OCI-LY7 (cell line): ENCODE results near the gene ANKS1B. TPM values are rescaled to one million over a fixed set of nuclear protein-coding genes. Genes with fewer than 3 reads are reported as not detected.

Experiments
- BruUV-seq: library from RNA; stranded (reverse); fragments of 400-500 nt; replicated peaks from 2 replicates; lab custom pipeline; 2021; lab: Mats Ljungman, UMichigan
- CTCF ChIA-PET: fragments of 300-600 bp; sonication (Branson Sonifier 250); formaldehyde crosslinking; loops from one replicate; lab custom pipeline; 2022; ENCODE audit warnings: antibody characterized with exemption; ENCODE audit not compliant: unreplicated experiment; lab: Charles Lee
- POLR2A ChIA-PET: fragments of 300-600 bp; sonication (Branson Sonifier 250); formaldehyde crosslinking; loops from one replicate; lab custom pipeline; 2022; ENCODE audit warnings: antibody characterized with exemption; lab: Charles Lee
- DNase-seq: peaks from one replicate; pipeline ENCODE4 v3.0.0-alpha.2; 2015; ENCODE audit warnings: low spot score
- H2AFZ ChIP-seq: fragments of 200-600 bp; sonication (generic), shearing (Covaris generic); 2 replicates; pipeline ENCODE4 v1.6.1; 2014; ENCODE audit warnings: mild to moderate bottlenecking, antibody characterized with exemption, low read length, moderate library complexity
- H3K27ac ChIP-seq: fragments of 200-600 bp; sonication (generic); 2 replicates; pipeline ENCODE4 v1.5.1; 2014; ENCODE audit warnings: mixed run types, low read depth, mild to moderate bottlenecking, moderate library complexity, low read length, inconsistent platforms; ENCODE audit not compliant: poor library complexity, severe bottlenecking
- H3K36me3 ChIP-seq: fragments of 200-600 bp; sonication (generic); 2 replicates; pipeline ENCODE4 v1.6.1; 2014; ENCODE audit warnings: mild to moderate bottlenecking, antibody characterized with exemption, low read length, moderate library complexity, mixed read lengths; ENCODE audit not compliant: insufficient read depth
- H3K4me1 ChIP-seq: fragments of 200-600 bp; sonication (generic); 2 replicates; pipeline ENCODE4 v1.5.1; 2014; ENCODE audit warnings: mild to moderate bottlenecking, low read length; ENCODE audit not compliant: insufficient read depth, poor library complexity, severe bottlenecking
- H3K4me2 ChIP-seq: fragments of 200-600 bp; sonication (generic); 2 replicates; pipeline ENCODE4 v1.6.1; 2014; ENCODE audit warnings: mild to moderate bottlenecking, low read length
- H3K4me3 ChIP-seq: fragments of 200-600 bp; sonication (generic); 2 replicates; pipeline ENCODE4 v1.5.1; 2014; ENCODE audit warnings: mild to moderate bottlenecking, low read depth, low read length; ENCODE audit not compliant: poor library complexity, severe bottlenecking
- H3K79me2 ChIP-seq: fragments of 200-600 bp; sonication (generic); 2 replicates; pipeline ENCODE4 v1.6.1; 2016; ENCODE audit warnings: low read depth, mild to moderate bottlenecking, low read length, moderate library complexity, mixed read lengths; ENCODE audit not compliant: insufficient read depth
- H3K9me2 ChIP-seq: fragments of 200-600 bp; sonication (generic); 2 replicates; pipeline ENCODE4 v1.6.1; 2016; ENCODE audit warnings: mild to moderate bottlenecking, low read length, mixed read lengths; ENCODE audit not compliant: insufficient read depth
- H3K9me3 ChIP-seq: fragments of 200-600 bp; sonication (generic); 2 replicates; pipeline ENCODE4 v1.6.1; 2014; ENCODE audit warnings: mild to moderate bottlenecking, mixed run types, low read length, mixed read lengths
- H4K20me1 ChIP-seq: fragments of 200-600 bp; sonication (generic); 2 replicates; pipeline ENCODE4 v1.6.1; 2014; ENCODE audit warnings: mild to moderate bottlenecking, antibody characterized with exemption, low read length, moderate library complexity, mixed read lengths; ENCODE audit not compliant: insufficient read depth
- EZH2phosphoT487 ChIP-seq: fragments of 200-600 bp; sonication (generic); IDR thresholded peaks from 2 replicates; pipeline ENCODE4 v1.6.1; 2018; ENCODE audit warnings: low read depth, borderline replicate concordance, mild to moderate bottlenecking, mixed run types, antibody characterized with exemption, low read length, moderate library complexity, mixed read lengths
- intact Hi-C: fragments of 100-400 bp; cut with micrococcal nuclease; formaldehyde crosslinking; loops from one replicate; pipeline ENCODE4 v1.10.0; 2022; ENCODE audit not compliant: unreplicated experiment
- total RNA-seq, 2 experiments: library from RNA; depleted of rRNA in 1 of 2; stranded (reverse); fragments of >200 nt in 1 of 2; shearing (Covaris generic) in 1 of 2; gene quantifications; 2 replicates each; pipeline ENCODE4 v1.2.3, GENCODE V29; 2014 to 2022
- TF ChIP-seq, protein P1 (sequence below): fragments of 200-600 bp; sonication (generic); conservative IDR thresholded peaks from 2 replicates; pipeline ENCODE4 v1.5.1; 2014; ENCODE audit warnings: mild to moderate bottlenecking, antibody characterized with exemption, low read length, moderate library complexity, mixed read lengths

Gene ANKS1B
- total RNA-seq, 2 experiments from 2014 or later, result 2.9 to 6.0 TPM

DNA sequence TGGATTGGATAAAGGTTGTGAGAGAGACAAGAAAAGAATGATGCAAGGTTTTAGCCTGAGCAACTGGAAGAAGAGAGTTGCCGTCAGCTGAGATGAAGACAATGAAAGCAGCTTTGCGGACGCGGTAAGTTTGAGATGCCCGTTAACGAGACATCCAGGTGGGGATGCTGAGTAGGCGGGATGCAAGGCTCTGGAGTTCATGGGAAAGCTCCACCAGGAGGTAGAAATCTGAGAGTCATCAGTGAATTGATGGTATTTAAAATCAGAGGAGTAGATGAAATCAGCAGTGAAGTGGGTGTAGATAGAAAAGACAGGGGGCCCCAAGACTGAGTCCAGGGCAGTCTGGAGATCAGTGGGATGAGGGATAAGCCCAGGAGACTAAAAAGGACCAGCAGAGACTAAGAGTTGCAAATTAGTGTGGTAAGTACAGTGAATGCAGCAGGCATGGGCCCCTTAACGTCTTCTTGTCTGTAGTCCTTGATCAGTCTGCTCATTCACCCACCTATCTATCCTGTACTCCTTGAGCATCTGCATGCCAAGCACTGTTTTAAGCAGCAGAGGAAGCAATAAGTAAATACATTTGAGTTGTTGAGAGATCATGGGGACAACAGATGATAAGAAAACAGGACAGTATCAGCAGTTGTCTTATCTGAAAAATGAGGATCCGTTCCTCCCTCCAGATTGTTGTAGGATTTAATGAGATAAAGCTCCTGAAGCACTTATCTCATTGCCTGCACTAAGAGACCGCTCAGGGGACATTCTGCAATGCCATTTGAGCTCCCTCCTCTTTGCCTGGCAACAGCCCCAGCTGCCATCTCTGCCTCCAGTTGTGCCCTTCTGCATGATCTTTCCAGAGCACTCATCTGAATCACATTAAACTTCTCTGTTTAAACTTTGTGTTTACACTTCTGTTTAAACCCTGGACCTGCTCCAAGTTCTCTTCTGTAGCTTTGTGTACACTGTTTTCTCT, 1248.1 kb downstream of the ANKS1B start:
- BruUV-seq, result no TSS peak
- H3K9me2 ChIP-seq, result no peaks in the 10 kb centered on the region
- POLR2A ChIA-PET, result interaction anchor here (0.5 to 1.6 kb wide), 2 partner anchors 18 to 180 kb away, joined by 4 to 6 read pairs; no protein-coding TSS in a partner anchor
- intact Hi-C loops, result no loop called here
- no peak overlapping the region for H3K4me2 ChIP-seq
- no peaks in the 10 kb centered on the region for H3K9me3 ChIP-seq
- TF ChIP-seq, protein P1, sequence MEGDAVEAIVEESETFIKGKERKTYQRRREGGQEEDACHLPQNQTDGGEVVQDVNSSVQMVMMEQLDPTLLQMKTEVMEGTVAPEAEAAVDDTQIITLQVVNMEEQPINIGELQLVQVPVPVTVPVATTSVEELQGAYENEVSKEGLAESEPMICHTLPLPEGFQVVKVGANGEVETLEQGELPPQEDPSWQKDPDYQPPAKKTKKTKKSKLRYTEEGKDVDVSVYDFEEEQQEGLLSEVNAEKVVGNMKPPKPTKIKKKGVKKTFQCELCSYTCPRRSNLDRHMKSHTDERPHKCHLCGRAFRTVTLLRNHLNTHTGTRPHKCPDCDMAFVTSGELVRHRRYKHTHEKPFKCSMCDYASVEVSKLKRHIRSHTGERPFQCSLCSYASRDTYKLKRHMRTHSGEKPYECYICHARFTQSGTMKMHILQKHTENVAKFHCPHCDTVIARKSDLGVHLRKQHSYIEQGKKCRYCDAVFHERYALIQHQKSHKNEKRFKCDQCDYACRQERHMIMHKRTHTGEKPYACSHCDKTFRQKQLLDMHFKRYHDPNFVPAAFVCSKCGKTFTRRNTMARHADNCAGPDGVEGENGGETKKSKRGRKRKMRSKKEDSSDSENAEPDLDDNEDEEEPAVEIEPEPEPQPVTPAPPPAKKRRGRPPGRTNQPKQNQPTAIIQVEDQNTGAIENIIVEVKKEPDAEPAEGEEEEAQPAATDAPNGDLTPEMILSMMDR, result no peak
- TF ChIP-seq EZH2phosphoT487, result no peak
- H3K27ac ChIP-seq, result no peak overlapping the region
- H3K36me3 ChIP-seq, result peaks cover 20% of the 10 kb centered on the region
- H2AFZ ChIP-seq, result no peak overlapping the region
- H3K4me1 ChIP-seq, result no peaks in the 10 kb centered on the region
- no peaks in the 10 kb centered on the region for H4K20me1 ChIP-seq
- no peak for DNase-seq
- H3K4me3 ChIP-seq, result no peak overlapping the region
- CTCF ChIA-PET, result interaction anchor here (0.6 kb wide), 1 partner anchor 83 kb away, joined by 3 read pairs; no protein-coding TSS in a partner anchor
- no peaks in the 10 kb centered on the region for H3K79me2 ChIP-seq

DNA sequence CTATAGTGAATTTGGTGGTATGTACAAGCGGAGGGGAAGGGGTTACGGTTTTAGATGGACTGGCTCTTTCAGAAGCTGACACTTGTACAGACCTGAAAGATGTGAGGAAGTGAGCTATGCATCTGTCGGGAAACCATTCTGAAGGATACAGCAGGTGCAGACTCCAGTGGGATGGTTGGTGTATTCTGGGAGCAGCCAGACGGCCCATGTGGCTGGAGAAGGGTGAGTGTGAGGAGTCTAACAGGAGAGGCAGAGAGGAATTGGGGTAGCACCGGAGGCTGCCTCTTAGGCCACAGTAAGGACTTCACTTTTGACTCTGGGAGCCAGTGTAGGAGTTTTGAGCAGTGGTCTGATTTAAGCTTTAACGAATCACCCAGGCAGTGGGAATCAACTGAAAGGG, 1248.9 kb downstream of the ANKS1B start:
- Histone ChIP-seq H3K27ac (no peak overlapping the region), H3K79me2 (no peaks in the 10 kb centered on the region), H3K9me3 (no peaks in the 10 kb centered on the region), H3K4me1 (no peaks in the 10 kb centered on the region), H3K4me3 (no peak overlapping the region), H2AFZ (no peak overlapping the region), H4K20me1 (no peaks in the 10 kb centered on the region), H3K4me2 (no peak overlapping the region), H3K9me2 (no peaks in the 10 kb centered on the region), H3K36me3 (peaks cover 27% of the 10 kb centered on the region)
- intact Hi-C loops, result no loop called here
- DNase-seq, result no peak
- ChIA-PET POLR2A (interaction anchor here (0.5 to 1.6 kb wide), 2 partner anchors 18 to 179 kb away, joined by 4 to 6 read pairs; no protein-coding TSS in a partner anchor), CTCF (no interaction called here)
- TF ChIP-seq, protein P1, result no peak
- TF ChIP-seq EZH2phosphoT487, result no peak
- no TSS peak for BruUV-seq
